H1 (cell line): ENCODE measurements around the gene PRKG2. TPM values are rescaled to one million over a fixed set of nuclear protein-coding genes. Genes with fewer than 3 reads are reported as not detected.

ENCODE experiments used
- CTCF ChIA-PET: fragments of 300-600 bp; sonication (Branson Sonifier 250); formaldehyde crosslinking; loops from one replicate; lab custom pipeline; 2021; ENCODE audit not compliant: partially characterized antibody; lab: Charles Lee
- POLR2A ChIA-PET: fragments of 300-600 bp; sonication (Branson Sonifier 250); formaldehyde crosslinking; loops from one replicate; lab custom pipeline; 2021; ENCODE audit warnings: inconsistent platforms; ENCODE audit not compliant: partially characterized antibody; lab: Charles Lee
- DNase-seq, 2 experiments: peaks; one replicate each; pipeline versions ENCODE4 v3.0.0 to v3.0.0-alpha.2; 2010 to 2022; ENCODE audit warnings: low spot score in 2 of 2, low read depth in 1 of 2, mixed read lengths in 1 of 2
- FAIRE-seq: peaks from 2 replicates; lab custom pipeline; 2011; peaks lifted over from hg19 to GRCh38; lab: Jason Lieb, UNC
- H2AFZ ChIP-seq: 2 replicates; pipeline ENCODE4 v1.8.1; 2012; ENCODE audit warnings: low read length, inconsistent platforms
- H2AK5ac ChIP-seq: 2 replicates; pipeline ENCODE4 v1.6.1; 2013; ENCODE audit warnings: low read depth, low read length
- H2BK120ac ChIP-seq: replicated peaks from 2 replicates; pipeline ENCODE3; 2013; ENCODE audit warnings: low read depth, low read length, inconsistent platforms
- H2BK12ac ChIP-seq: 2 replicates; pipeline ENCODE4 v1.6.1; 2013; ENCODE audit warnings: low read depth, low read length
- H2BK15ac ChIP-seq: 2 replicates; pipeline ENCODE4 v1.6.1; 2013; ENCODE audit warnings: low read length
- H2BK20ac ChIP-seq: 2 replicates; pipeline ENCODE4 v1.6.1; 2013; ENCODE audit warnings: low read length
- H2BK5ac ChIP-seq: 2 replicates; pipeline ENCODE4 v1.6.1; 2013; ENCODE audit warnings: low read depth, low read length
- H3K14ac ChIP-seq: 2 replicates; pipeline ENCODE4 v1.6.1; 2013; ENCODE audit warnings: inconsistent platforms; ENCODE audit not compliant: insufficient read length
- H3K18ac ChIP-seq: 2 replicates; pipeline ENCODE4 v1.6.1; 2013; ENCODE audit warnings: low read length; ENCODE audit errors: extremely low read depth
- H3K23ac ChIP-seq: 2 replicates; pipeline ENCODE4 v1.6.1; 2013; ENCODE audit warnings: inconsistent platforms; ENCODE audit not compliant: insufficient read length
- H3K23me2 ChIP-seq: 2 replicates; pipeline ENCODE4 v1.6.1; 2013; ENCODE audit warnings: low read depth, low read length
- H3K27ac ChIP-seq: 2 replicates; pipeline ENCODE4 v1.6.1; 2011; ENCODE audit warnings: low read depth, low read length, inconsistent platforms
- H3K27me3 ChIP-seq, 4 experiments: replicated peaks in 1 of 4; 1 replicate in 1 of 4; 2 replicates in 3 of 4; pipeline versions ENCODE4 v1.6.1 to v1.8.1; 2011 to 2013; ENCODE audit warnings: low read length in 3 of 4, mild to moderate bottlenecking in 3 of 4, inconsistent platforms in 2 of 4, mixed read lengths in 2 of 4, moderate library complexity in 1 of 4; ENCODE audit not compliant: control insufficient read depth in 3 of 4, insufficient read depth in 3 of 4; ENCODE audit errors: extremely low read depth in 1 of 4
- H3K36me3 ChIP-seq, 4 experiments: 2 replicates each; pipeline versions ENCODE4 v1.6.1 to v1.8.1; 2011 to 2013; ENCODE audit warnings: mild to moderate bottlenecking in 4 of 4, low read length in 3 of 4, moderate library complexity in 2 of 4, control low read depth in 1 of 4, inconsistent platforms in 1 of 4; ENCODE audit not compliant: insufficient read depth in 4 of 4, control insufficient read depth in 2 of 4
- H3K4ac ChIP-seq: replicated peaks from 2 replicates; pipeline ENCODE3; 2013; ENCODE audit warnings: low read length, low read depth, mixed read lengths, inconsistent platforms; ENCODE audit not compliant: insufficient read length
- H3K4me1 ChIP-seq, 4 experiments: replicated peaks in 1 of 4; 1 replicate in 1 of 4; 2 replicates in 3 of 4; pipeline versions ENCODE4 v1.6.1 to v1.8.1; 2011 to 2013; ENCODE audit warnings: low read length in 3 of 4, inconsistent platforms in 2 of 4, mixed read lengths in 1 of 4; ENCODE audit not compliant: insufficient read depth in 4 of 4, control insufficient read depth in 3 of 4
- H3K4me2 ChIP-seq, 2 experiments: 2 replicates each; pipeline versions ENCODE4 v1.6.1 to v1.8.1; 2011 to 2013; ENCODE audit warnings: low read depth in 2 of 2, low read length in 2 of 2, control low read depth in 1 of 2, inconsistent platforms in 1 of 2, mild to moderate bottlenecking in 1 of 2; ENCODE audit not compliant: insufficient read depth in 1 of 2
- H3K4me3 ChIP-seq, 4 experiments: fragments of 200-600, 300-600 bp in 1 of 4; sonication (generic), shearing (Covaris generic), sonication (Bioruptor Twin) in 1 of 4; 2 replicates each; pipeline versions ENCODE4 v1.5.1 to v1.8.1; 2011 to 2016; ENCODE audit warnings: low read length in 4 of 4, low read depth in 3 of 4, control low read depth in 2 of 4, inconsistent platforms in 2 of 4, mild to moderate bottlenecking in 2 of 4, mixed read lengths in 1 of 4, moderate library complexity in 1 of 4; ENCODE audit not compliant: insufficient read depth in 2 of 4; ENCODE audit errors: extremely low read depth in 1 of 4
- H3K56ac ChIP-seq: replicated peaks from 2 replicates; pipeline ENCODE3; 2013; ENCODE audit warnings: low read depth, mild to moderate bottlenecking, mixed read lengths, low read length, inconsistent platforms; ENCODE audit not compliant: insufficient read length
- H3K79me1 ChIP-seq: 2 replicates; pipeline ENCODE4 v1.6.1; 2013; ENCODE audit warnings: low read depth, low read length, control low read depth
- H3K79me2 ChIP-seq, 2 experiments: 2 replicates each; pipeline versions ENCODE4 v1.6.1 to v1.8.1; 2012 to 2013; ENCODE audit warnings: low read length in 2 of 2, mild to moderate bottlenecking in 2 of 2, inconsistent platforms in 1 of 2; ENCODE audit not compliant: insufficient read depth in 2 of 2, control insufficient read depth in 1 of 2
- H3K9ac ChIP-seq, 4 experiments: replicated peaks in 1 of 4; 1 replicate in 1 of 4; 2 replicates in 3 of 4; pipeline versions ENCODE4 v1.6.1 to v1.8.1; 2011 to 2013; ENCODE audit warnings: low read depth in 3 of 4, low read length in 3 of 4, control low read depth in 2 of 4, mild to moderate bottlenecking in 2 of 4, moderate library complexity in 2 of 4, inconsistent platforms in 1 of 4; ENCODE audit errors: extremely low read depth in 1 of 4
- H3K9me3 ChIP-seq, 2 experiments: 2 replicates each; pipeline versions ENCODE4 v1.6.1 to v1.8.1; 2012 to 2013; ENCODE audit warnings: mild to moderate bottlenecking in 2 of 2, moderate library complexity in 2 of 2, control low read depth in 1 of 2, inconsistent platforms in 1 of 2, low read depth in 1 of 2, low read length in 1 of 2, mixed read lengths in 1 of 2; ENCODE audit not compliant: insufficient read depth in 2 of 2
- H4K20me1 ChIP-seq, 2 experiments: replicated peaks in 1 of 2; 2 replicates each; pipeline versions ENCODE3 to v1.8.1; 2011 to 2013; ENCODE audit warnings: inconsistent platforms in 2 of 2, low read length in 2 of 2, mild to moderate bottlenecking in 1 of 2; ENCODE audit not compliant: insufficient read depth in 2 of 2, control insufficient read depth in 1 of 2
- H4K5ac ChIP-seq: 2 replicates; pipeline ENCODE4 v1.6.1; 2013; ENCODE audit warnings: low read length, low read depth, mixed read lengths, inconsistent platforms; ENCODE audit not compliant: insufficient read length
- H4K8ac ChIP-seq: 2 replicates; pipeline ENCODE4 v1.8.0; 2013; ENCODE audit warnings: mild to moderate bottlenecking, moderate library complexity, low read length, inconsistent platforms; ENCODE audit not compliant: insufficient read depth; ENCODE audit errors: extremely low read depth
- H4K91ac ChIP-seq: replicated peaks from 2 replicates; pipeline ENCODE3; 2013; ENCODE audit warnings: low read length, mixed read lengths, inconsistent platforms; ENCODE audit not compliant: insufficient read length
- ASH2L ChIP-seq: fragments of 200-600, 300-600 bp; sonication (generic); IDR thresholded peaks from one replicate; pipeline ENCODE4 v1.7.1; 2017; ENCODE audit warnings: low read length
- CBX8 ChIP-seq: fragments of 300-800, 300-1000 bp; sonication (generic); IDR thresholded peaks from 2 replicates; pipeline ENCODE4 v1.7.1; 2016; ENCODE audit warnings: low read depth, low read length, borderline replicate concordance
- HDAC2 ChIP-seq, 2 experiments: fragments of 300-600 bp in 1 of 2; sonication (generic) in 1 of 2; IDR thresholded peaks; 2 replicates each; pipeline ENCODE4 v1.6.1; 2011 to 2012; ENCODE audit warnings: low read depth in 2 of 2, low read length in 2 of 2, mild to moderate bottlenecking in 2 of 2, moderate library complexity in 2 of 2, borderline replicate concordance in 1 of 2, inconsistent platforms in 1 of 2
- JUN ChIP-seq: IDR thresholded peaks from 2 replicates; pipeline ENCODE4 v1.6.1; 2011; ENCODE audit warnings: low read depth, mild to moderate bottlenecking, improper control_type of control experiment, low read length
- PHF8 ChIP-seq: fragments of 200-600 bp; sonication (generic); conservative IDR thresholded peaks from 2 replicates; pipeline ENCODE4 v1.7.1; 2012; ENCODE audit warnings: low read depth, mild to moderate bottlenecking, inconsistent platforms, low read length, moderate library complexity
- SP1 ChIP-seq: IDR thresholded peaks from 2 replicates; pipeline ENCODE4 v1.6.1; 2011; ENCODE audit warnings: low read depth, low read length
- TEAD4 ChIP-seq: IDR thresholded peaks from 2 replicates; pipeline ENCODE4 v1.6.1; 2012; ENCODE audit warnings: low read depth, low read length, inconsistent platforms, mixed read lengths
- WGBS, 2 experiments: shearing (Covaris generic) in 1 of 2; methylation state at CpG; one replicate each; pipeline versions ENCODE4 v1.1.6 to v1.1.7; 2013 to 2015; ENCODE audit warnings: low lambda C conversion rate in 2 of 2, mixed read lengths in 2 of 2, inconsistent platforms in 1 of 2, low coverage in 1 of 2, missing lambda C conversion rate in 1 of 2; ENCODE audit not compliant: insufficient replicate concordance in 2 of 2, insufficient coverage in 1 of 2, insufficient read length in 1 of 2; ENCODE audit errors: extremely low coverage in 1 of 2, missing lambda C conversion rate in 1 of 2; 5-methylcytosine and 5-hydroxymethylcytosine counted together
- polyA plus RNA-seq, 7 experiments: library from polyadenylated mRNA; depleted of rRNA in 3 of 7; stranded (reverse) in 5 of 7; unstranded in 2 of 7; fragments of >200 nt in 5 of 7; fragments of 200-250 nt in 2 of 7; gene quantifications; 1 replicate in 5 of 7; 2 replicates in 1 of 7; 4 replicates in 1 of 7; pipeline versions ENCODE4 v1.2.1 to v1.2.3, GENCODE V29; 2011 to 2013; ENCODE audit warnings: missing spikeins in 2 of 7, mixed read lengths in 2 of 7
- total RNA-seq: library from RNA; stranded (reverse); fragmentation: NEBNext Ultra II Directional; extraction: Animal tissue kit (Norgen Biotek cat#: 25700); gene quantifications from 2 replicates; pipeline ENCODE4 v1.2.1, GENCODE V29; 2021
- TF ChIP-seq, protein P1 (sequence below), 3 experiments: IDR thresholded peaks; 1 replicate in 2 of 3; 2 replicates in 1 of 3; pipeline versions ENCODE4 v1.5.1 to v1.6.1; 2011; ENCODE audit warnings: low read length in 3 of 3, mild to moderate bottlenecking in 3 of 3, inconsistent platforms in 2 of 3, low read depth in 1 of 3, moderate library complexity in 1 of 3; ENCODE audit not compliant: insufficient read depth in 1 of 3; ENCODE audit errors: control extremely low read depth in 1 of 3

Gene PRKG2
- total and polyA plus RNA-seq, 2 of the 8 experiments (the other 6 are each of a cell fraction or from before 2014, with no cell fraction given), result 0.45 to 1.2 TPM

DNA sequence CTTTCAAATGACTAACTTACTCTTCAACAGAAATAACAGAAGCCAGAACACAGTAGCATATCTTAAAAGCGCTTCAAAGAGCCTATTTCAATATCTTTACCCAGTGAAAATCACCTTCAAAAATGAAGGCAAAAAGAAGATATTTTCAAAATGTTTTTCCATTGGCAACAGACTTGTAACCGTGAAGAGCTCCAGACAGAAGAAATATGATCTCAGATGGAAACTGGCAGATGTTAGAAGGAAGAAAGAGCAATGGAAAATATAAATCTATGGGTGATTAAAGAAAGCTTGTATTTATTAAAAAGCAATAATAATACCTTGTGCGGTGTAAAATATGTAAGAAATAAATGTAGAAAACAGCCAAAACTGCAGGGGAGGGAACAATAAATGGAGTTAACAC lies 35.7 kb downstream of the PRKG2 start:
- no peak for DNase-seq
- Histone ChIP-seq H3K79me1 (no peaks in the 10 kb centered on the region), H3K9me3 (no peaks in the 10 kb centered on the region), H4K91ac (no peak overlapping the region), H3K4me2 (no peak overlapping the region), H4K5ac (no peak overlapping the region), H4K8ac (no peak overlapping the region), H2BK12ac (no peak overlapping the region), H3K56ac (no peak overlapping the region), H2BK5ac (no peak overlapping the region), H3K79me2 (no peaks in the 10 kb centered on the region), H2BK20ac (no peak overlapping the region), H3K4ac (no peak overlapping the region), H2AK5ac (no peak overlapping the region), H3K4me3 (no peak overlapping the region), H3K27me3 (peaks cover 0 to 1% (median 0%) of the 10 kb centered on the region in 4 experiments; a peak in 1 of 7 replicates), H3K27ac (no peak overlapping the region), H3K36me3 (no peaks in the 10 kb centered on the region), H3K4me1 (no peaks in the 10 kb centered on the region), H2AFZ (no peak overlapping the region), H4K20me1 (no peaks in the 10 kb centered on the region), H3K23ac (no peak overlapping the region), H3K18ac (no peak overlapping the region), H3K23me2 (no peaks in the 10 kb centered on the region), H2BK120ac (no peak overlapping the region), H3K9ac (no peak overlapping the region), H3K14ac (no peak overlapping the region), H2BK15ac (no peak overlapping the region)
- ChIA-PET POLR2A (no interaction called here), CTCF (interaction anchor here (0.8 kb wide), 1 partner anchor 81 kb away, joined by 4 read pairs; no protein-coding TSS in a partner anchor)
- no peak for FAIRE-seq
- no peak for TF ChIP-seq CBX8
- no peak for TF ChIP-seq SP1
- TF ChIP-seq, protein P1, sequence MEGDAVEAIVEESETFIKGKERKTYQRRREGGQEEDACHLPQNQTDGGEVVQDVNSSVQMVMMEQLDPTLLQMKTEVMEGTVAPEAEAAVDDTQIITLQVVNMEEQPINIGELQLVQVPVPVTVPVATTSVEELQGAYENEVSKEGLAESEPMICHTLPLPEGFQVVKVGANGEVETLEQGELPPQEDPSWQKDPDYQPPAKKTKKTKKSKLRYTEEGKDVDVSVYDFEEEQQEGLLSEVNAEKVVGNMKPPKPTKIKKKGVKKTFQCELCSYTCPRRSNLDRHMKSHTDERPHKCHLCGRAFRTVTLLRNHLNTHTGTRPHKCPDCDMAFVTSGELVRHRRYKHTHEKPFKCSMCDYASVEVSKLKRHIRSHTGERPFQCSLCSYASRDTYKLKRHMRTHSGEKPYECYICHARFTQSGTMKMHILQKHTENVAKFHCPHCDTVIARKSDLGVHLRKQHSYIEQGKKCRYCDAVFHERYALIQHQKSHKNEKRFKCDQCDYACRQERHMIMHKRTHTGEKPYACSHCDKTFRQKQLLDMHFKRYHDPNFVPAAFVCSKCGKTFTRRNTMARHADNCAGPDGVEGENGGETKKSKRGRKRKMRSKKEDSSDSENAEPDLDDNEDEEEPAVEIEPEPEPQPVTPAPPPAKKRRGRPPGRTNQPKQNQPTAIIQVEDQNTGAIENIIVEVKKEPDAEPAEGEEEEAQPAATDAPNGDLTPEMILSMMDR (IDR thresholded peaks at IDR 0.05; ENCODE audit: control extremely low read depth in 1 of 3, insufficient read depth in 1 of 3, low read depth in 1 of 3, low read length in 3 of 3), result no peak
- no peak for TF ChIP-seq JUN
- TF ChIP-seq TEAD4, result no peak
- TF ChIP-seq HDAC2 (IDR thresholded peaks at IDR 0.05; ENCODE audit: borderline replicate concordance in 1 of 2, low read depth in 2 of 2, low read length in 2 of 2), result no peak
- no peak for TF ChIP-seq PHF8
- TF ChIP-seq ASH2L, result no peak
- 92% methylated on average over 3 of the region's 3 CpGs; no CpG with 5 or more reads in 1 of the 2 experiments for WGBS, 2 experiments
